Esophagus (tissue), 2 donors: ENCODE measurements around the gene TES. TPM values are rescaled to one million over a fixed set of nuclear protein-coding genes. Genes with fewer than 3 reads are reported as not detected.
A peak's percentile ranks its signal among the peaks of the same experiment; 100 is the strongest.

Experiments used
- H3K27ac ChIP-seq, 2 donors: one replicate each; pipeline ENCODE4 v1.5.1; 2013; ENCODE audit warnings: low read depth in 2 of 2, mild to moderate bottlenecking in 2 of 2, inconsistent platforms in 1 of 2, low read length in 1 of 2, moderate library complexity in 1 of 2
- H3K27me3 ChIP-seq, 2 donors: one replicate each; pipeline ENCODE4 v1.6.1; 2013; ENCODE audit warnings: low read length in 2 of 2, control low read depth in 1 of 2, mild to moderate bottlenecking in 1 of 2; ENCODE audit not compliant: insufficient read depth in 2 of 2, control insufficient read depth in 1 of 2
- H3K36me3 ChIP-seq, 2 donors: one replicate each; pipeline ENCODE4 v1.6.1; 2013; ENCODE audit warnings: low read length in 1 of 2; ENCODE audit not compliant: control insufficient read depth in 2 of 2, insufficient read depth in 2 of 2
- H3K4me1 ChIP-seq, 2 donors: one replicate each; pipeline ENCODE4 v1.6.1; 2013; ENCODE audit warnings: low read length in 1 of 2; ENCODE audit not compliant: control insufficient read depth in 2 of 2, insufficient read depth in 2 of 2
- H3K4me3 ChIP-seq, 2 donors: one replicate each; pipeline ENCODE4 v1.5.1; 2013; ENCODE audit warnings: low read length in 2 of 2, mild to moderate bottlenecking in 2 of 2, low read depth in 1 of 2, moderate library complexity in 1 of 2
- H3K9me3 ChIP-seq, 2 donors: one replicate each; pipeline ENCODE4 v1.6.1; 2013; ENCODE audit warnings: mild to moderate bottlenecking in 2 of 2, low read depth in 1 of 2, low read length in 1 of 2, moderate library complexity in 1 of 2; ENCODE audit not compliant: control insufficient read depth in 2 of 2, insufficient read depth in 1 of 2
- WGBS, 2 donors: extraction: QIAGEN DNeasy Blood & Tissue Kit; methylation state at CpG; one replicate each; pipeline ENCODE4 v1.1.7; 2013; 5-methylcytosine and 5-hydroxymethylcytosine counted together
- polyA plus RNA-seq, 2 donors: library from polyadenylated mRNA; stranded (reverse); fragments of 200-250 nt; gene quantifications; one replicate each; pipeline ENCODE4 v1.2.3, GENCODE V29; 2013
- donor health status: healthy with polysubstance abuse.
- donor health status: Bipolar disorder and iron deficiency.

The TES gene
- polyA plus RNA-seq, 2 donors, result 22.8 to 50.5 TPM

DNA sequence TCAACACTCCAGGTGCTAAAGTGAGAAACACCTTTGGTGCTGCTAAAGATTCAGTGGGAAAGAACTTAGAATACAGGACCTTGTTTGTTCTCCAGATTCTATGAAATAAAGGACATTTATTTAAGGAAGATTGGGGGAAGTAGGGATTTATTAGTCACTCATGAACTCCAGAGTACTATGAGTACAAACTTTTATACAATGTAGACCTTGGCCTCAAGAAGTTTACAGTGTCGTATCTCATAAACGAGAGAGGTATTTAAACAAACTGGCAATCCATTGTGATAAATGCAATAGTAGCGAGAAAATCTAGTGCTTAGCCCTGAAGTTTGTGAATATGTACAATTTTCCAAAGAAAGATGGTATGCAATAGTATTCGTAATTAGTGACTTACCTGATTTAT lies 59.1 kb downstream of the TES start:
- WGBS, 2 donors, result 75 to 82% methylated on average over 4 of the region's 4 CpGs
- Histone ChIP-seq H3K4me1 (no peaks in the 10 kb centered on the region), H3K27ac (no peak overlapping the region), H3K36me3 (no peaks in the 10 kb centered on the region), H3K27me3 (no peaks in the 10 kb centered on the region), H3K4me3 (no peak overlapping the region), H3K9me3 (no peaks in the 10 kb centered on the region)

DNA sequence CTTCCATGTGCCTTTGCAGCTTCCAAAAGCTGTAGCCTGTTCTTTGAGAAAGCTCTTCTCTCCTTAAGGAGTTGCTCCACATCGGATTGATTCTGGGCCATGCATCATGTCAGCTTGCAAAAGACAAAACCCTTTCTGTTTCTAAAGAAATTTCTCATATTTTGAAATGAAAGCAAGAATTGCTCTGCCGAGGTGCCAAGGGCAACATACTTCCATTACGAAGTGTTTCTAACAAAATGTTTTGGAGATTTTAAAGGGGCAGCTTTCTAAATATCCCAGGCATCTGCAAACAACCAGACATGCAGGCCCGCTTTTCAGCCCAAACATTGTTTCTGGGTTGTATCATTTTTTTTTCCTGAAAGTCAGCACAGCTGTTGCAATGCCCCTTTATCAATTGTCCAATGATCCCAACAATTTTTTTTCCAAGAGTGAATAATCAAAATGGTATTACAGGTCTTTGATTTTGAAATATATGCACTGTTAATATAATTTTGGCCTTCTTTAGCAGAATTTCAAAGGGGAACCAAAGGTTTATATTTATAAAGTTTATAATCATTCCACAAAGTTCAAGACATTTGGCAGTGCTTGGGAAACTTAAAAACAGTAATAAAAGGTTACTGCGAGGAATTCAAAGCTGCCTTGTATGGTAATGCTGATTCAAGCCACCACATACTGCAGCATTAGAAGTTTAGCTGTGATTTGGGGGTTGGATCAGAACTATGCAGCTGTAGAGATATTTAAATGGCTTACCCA lies 61.0 kb downstream of the TES start:
- Histone ChIP-seq H3K4me3 (no peak overlapping the region), H3K4me1 (no peaks in the 10 kb centered on the region), H3K27ac (peak overlapping the region in 1 of 2 donors; percentile 44), H3K36me3 (no peaks in the 10 kb centered on the region), H3K9me3 (no peaks in the 10 kb centered on the region), H3K27me3 (no peaks in the 10 kb centered on the region)
- 32 to 53% methylated on average over 5 of the region's 5 CpGs for WGBS, 2 donors

DNA sequence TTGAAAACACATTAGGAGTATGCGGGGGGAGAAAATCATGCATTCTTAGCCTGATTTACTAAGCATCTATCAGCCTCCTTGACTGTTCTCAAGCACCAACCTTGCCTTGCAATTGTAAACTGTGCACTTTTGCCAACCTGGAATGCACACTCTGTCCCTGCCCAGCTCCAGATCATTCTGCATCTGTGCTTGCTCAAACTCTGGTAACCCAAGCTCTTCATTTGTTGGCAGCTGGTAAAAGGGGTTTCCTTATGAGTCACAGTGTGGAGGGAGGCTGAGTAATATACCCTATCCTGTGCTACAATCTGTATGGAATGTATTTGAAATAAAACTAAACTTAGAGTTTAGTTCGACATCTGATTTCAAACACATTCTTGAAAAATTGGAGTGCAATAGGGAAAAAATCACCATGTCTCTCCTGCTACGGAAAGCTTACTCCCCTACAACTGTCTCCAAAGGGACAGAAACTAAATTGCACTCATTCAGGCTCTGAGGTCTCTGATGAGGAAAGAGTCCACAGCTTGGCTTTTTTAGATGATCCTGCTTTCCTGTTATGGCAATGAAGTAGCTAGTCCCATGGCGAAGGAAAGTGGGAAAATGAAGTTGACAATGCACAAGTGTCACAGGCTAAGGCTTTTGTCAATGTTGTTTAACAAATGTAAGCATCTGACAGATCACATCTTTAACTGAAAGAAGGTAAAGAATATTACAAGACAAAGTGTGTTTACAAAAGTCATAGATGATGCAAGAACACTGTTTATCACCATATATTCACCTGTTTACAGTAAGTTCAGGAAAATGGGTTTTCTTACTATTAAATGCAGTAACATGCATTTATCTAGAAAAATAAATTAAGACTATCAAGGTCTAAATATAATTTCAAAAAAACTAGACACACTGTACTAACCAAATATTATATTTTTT lies 61.9 kb downstream of the TES start:
- Histone ChIP-seq H3K4me3 (no peak overlapping the region), H3K4me1 (no peaks in the 10 kb centered on the region)
- 19 to 33% methylated on average over 4 of the region's 4 CpGs for WGBS, 2 donors

DNA sequence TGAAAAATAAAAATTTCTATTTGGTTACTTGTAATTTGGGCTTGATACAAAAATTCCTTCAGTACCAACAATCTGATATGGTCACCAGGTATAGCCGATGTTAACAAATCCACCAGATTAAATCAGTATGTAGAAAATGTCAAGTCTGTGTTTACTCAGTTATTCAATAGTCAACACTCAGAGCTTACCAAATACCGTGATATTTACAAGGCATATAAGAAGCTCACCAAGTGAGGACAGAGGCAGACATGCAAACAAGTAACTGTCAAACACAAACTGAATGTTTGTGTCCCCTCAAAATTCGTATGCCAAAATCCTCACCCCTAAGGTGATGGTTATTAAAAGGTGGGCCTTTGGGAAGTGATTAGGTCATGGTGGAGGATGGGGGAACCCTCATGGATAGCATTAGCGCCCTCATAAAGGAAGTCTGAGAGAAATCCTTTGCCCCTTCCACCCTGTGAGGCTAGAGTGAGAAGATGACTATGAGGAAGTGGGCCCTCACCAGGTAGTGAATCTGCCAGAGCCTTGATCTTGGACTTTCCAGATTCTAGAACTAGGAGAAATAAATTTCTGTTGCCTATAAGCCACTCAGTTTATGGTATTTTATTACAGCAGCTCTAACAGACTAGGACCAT lies 63.1 kb downstream of the TES start:
- Histone ChIP-seq H3K4me3 (no peak overlapping the region), H3K27me3 (no peaks in the 10 kb centered on the region), H3K27ac (no peak overlapping the region), H3K36me3 (no peaks in the 10 kb centered on the region), H3K9me3 (no peaks in the 10 kb centered on the region), H3K4me1 (no peaks in the 10 kb centered on the region)
- WGBS, 2 donors, result 44 to 46% methylated on average over 4 of the region's 4 CpGs

More for the DNA sequence above, 61.9 kb downstream of the TES start:
- Histone ChIP-seq H3K36me3 (no peaks in the 10 kb centered on the region), H3K9me3 (no peaks in the 10 kb centered on the region), H3K27ac (peak overlapping the region; percentile 44 to 60), H3K27me3 (no peaks in the 10 kb centered on the region)

DNA sequence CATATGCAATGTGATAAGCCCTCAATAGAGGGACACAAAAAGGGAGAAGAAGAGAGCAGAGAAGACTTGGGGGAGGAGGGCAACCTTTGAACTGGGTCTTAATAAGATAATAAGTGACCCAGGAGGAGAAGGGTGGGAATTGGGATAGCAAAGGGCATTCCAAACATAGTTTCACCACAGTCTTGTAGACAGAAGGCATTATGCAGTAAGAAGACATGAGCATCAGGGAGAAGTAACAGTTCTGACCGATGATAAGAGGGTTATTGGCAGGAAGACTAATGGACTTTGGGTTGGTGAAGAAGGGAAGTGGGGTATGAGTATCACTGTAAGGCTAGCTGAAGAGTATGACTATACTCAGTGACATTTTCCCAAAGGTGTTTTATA lies 63.6 kb downstream of the TES start:
- H3K36me3 ChIP-seq, result no peaks in the 10 kb centered on the region
- H3K9me3 ChIP-seq, result no peaks in the 10 kb centered on the region
- 79 to 97% methylated on average over 1 of the region's 1 CpG for WGBS, 2 donors
- no peaks in the 10 kb centered on the region for H3K4me1 ChIP-seq
- H3K4me3 ChIP-seq, result no peak overlapping the region
- no peak overlapping the region for H3K27ac ChIP-seq
- no peaks in the 10 kb centered on the region for H3K27me3 ChIP-seq

DNA sequence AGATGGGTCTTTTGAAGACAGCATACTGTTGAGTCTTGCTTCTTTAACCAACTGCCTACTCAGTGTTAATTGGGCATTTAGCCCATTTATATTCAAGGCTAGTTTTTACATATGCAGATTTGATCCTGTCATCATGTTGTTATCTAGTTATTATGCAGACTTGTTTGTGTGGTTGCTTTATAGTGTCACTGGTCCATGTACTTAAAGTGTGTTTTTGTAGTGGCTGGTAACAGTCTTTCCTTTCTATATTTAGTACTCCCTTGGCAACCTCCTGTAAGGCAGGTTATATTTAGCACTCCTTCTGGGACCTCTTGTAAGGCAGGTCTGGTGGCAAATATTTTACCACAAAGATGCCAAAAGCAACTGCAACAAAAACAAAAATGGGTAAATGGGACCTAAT lies 66.7 kb downstream of the TES start:
- Histone ChIP-seq H3K27me3 (no peaks in the 10 kb centered on the region), H3K4me1 (no peaks in the 10 kb centered on the region), H3K4me3 (no peak overlapping the region), H3K36me3 (no peaks in the 10 kb centered on the region), H3K9me3 (no peaks in the 10 kb centered on the region), H3K27ac (no peak overlapping the region)

DNA sequence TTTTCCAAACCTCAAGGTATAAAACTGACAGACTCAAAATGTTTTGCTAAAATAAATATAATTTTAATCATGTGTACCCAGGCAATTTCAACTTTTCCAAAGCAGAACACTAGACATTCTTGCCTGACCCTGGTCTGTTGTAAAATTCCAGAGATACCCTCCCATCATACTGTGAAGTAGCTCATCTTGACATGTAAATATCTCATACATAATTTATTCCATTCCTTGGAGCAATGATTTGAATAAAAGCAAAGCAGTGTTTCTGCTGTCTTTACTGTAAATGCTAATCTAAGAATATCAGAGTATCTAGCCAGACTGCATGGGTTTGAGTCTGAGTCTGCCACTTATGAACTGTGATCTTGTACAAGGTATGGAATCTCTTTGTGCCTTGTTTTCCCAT lies 68.9 kb downstream of the TES start:
- Histone ChIP-seq H3K9me3 (no peaks in the 10 kb centered on the region), H3K4me1 (no peaks in the 10 kb centered on the region), H3K4me3 (no peak overlapping the region), H3K27me3 (no peaks in the 10 kb centered on the region), H3K27ac (no peak overlapping the region), H3K36me3 (no peaks in the 10 kb centered on the region)

DNA sequence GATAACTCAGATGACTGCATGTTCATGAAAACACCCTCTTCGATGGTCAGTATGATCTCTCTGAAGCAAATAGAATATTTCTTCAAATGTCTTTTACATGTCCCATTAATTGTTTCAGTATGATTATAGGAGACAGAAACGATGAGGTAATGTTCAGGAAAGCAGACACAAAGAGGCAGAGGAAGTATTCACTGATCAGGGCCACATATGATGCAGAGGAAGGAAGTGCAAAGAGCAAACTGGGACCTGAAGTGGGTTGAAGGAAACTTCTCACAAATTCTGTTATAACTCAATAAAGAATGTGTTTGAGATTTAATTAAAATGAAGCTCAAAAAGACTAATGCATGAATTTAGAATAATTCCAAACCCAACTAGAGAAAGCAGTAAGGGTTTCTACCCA lies 70.5 kb downstream of the TES start:
- Histone ChIP-seq H3K9me3 (no peaks in the 10 kb centered on the region), H3K4me3 (no peak overlapping the region), H3K36me3 (no peaks in the 10 kb centered on the region), H3K27me3 (no peaks in the 10 kb centered on the region), H3K27ac (no peak overlapping the region), H3K4me1 (no peaks in the 10 kb centered on the region)
- 64 to 69% methylated on average over 2 of the region's 2 CpGs for WGBS, 2 donors

DNA sequence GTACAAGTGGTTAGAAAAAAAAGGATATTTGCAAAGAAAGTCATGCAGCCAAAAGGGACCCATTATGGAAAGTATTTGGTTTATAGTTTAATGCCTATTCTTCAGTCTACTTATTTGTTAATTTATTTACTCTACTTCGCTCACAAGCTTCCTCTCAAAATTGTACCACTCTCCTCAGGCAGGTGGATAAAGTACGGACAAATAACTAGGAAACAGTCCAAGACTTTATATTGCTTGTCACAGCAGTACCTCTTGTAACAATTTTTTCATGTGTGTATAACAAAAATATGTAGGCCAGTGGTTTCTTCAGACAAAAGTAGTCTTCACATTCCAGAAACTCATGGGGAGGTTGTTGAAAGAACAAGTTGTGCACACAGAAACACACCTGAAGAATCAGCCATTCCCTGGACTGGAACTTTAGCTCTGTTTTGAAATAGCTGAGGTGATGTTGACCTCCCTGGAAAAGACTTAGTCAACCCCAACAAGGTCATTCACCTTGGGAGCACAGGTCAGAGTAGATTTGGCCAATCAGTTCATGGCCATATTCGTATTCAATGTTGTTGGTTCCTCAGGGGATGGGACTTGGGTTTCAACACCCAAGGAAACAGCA lies 73.4 kb downstream of the TES start:
- H3K4me1 ChIP-seq, result peaks cover 0 to 2% of the 10 kb centered on the region in 2 donors
- no peak overlapping the region for H3K4me3 ChIP-seq
- WGBS, 2 donors, result 82 to 84% methylated on average over 3 of the region's 3 CpGs
- no peaks in the 10 kb centered on the region for H3K36me3 ChIP-seq
- no peaks in the 10 kb centered on the region for H3K27me3 ChIP-seq
- no peak overlapping the region for H3K27ac ChIP-seq
- H3K9me3 ChIP-seq, result no peaks in the 10 kb centered on the region
